ENCODE measurements around the gene BORCS5.

DNA sequence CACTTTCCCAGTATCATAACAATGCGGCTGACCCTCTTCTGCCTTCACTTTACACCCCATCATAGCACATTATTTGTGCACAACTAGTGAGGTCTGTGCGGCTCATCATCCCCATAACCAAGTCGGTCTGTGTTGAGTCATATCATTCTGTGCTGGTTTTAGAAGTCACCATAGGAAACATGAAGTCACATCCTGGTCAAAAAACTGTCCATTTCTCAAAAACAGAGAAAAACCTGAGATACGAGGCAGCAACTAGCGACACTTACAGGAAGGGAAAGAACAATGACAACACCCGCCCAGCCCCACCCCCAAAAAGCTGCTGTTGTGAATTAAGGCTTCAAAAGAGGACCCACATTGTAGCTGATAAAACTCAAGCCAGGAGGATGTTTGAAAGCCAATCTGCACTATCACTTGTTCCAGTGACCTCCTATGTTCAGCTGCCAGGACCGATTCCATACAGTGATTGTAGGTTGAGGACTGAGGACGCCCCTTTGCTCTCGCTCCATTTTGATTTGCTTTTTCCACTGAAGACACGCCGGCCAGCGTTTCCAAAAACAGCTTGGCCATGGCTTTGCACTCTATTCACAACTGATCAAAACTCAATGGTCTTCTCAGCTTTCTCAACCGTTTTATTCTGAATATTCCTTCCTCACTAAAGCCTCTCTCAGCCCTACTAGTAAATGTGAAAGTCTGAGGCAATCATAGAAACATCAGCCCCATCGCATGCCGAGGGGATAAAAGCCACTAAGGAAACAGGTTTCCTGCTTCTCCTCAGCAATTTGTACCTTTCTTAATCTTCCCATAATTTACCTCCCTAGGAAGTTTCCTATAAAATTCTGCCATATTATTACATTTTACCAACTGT is 118.3 kb downstream of the BORCS5 start:
- TF ChIP-seq POLR2AphosphoS5 (IDR thresholded peaks at IDR 0.05; ENCODE audit: low read depth, low read length) (peak; percentile 22; the same call in 1 of the 2 replicates), POLR2A (IDR thresholded peaks at IDR 0.05; ENCODE audit: low read depth, low read length) (peak; percentile 26; the same call in 1 of the 2 replicates), TAF1 (IDR thresholded peaks at IDR 0.05; ENCODE audit: low read depth, low read length) (0 out of 2 replicates have a peak, but pooled peaks have one; percentile 2)
